HepG2 (cell line): ENCODE data around the gene CAMTA2. TPM values are rescaled to one million over a fixed set of nuclear protein-coding genes. Genes with fewer than 3 reads are reported as not detected.

Experiments
- CCDC6 ChIP-seq: sonication (generic); formaldehyde crosslinking; IDR thresholded peaks from 2 replicates; pipeline ENCODE4 v1.8.1; 2022; ENCODE audit warnings: mild to moderate bottlenecking, missing genetic modification reagents, moderate library complexity
- DMAP1 ChIP-seq: IDR thresholded peaks from 2 replicates; pipeline ENCODE4 v1.6.1; 2016
- DNMT1 ChIP-seq: sonication (generic); formaldehyde crosslinking; IDR thresholded peaks from 2 replicates; pipeline ENCODE4 v1.5.1; 2020; ENCODE audit warnings: mild to moderate bottlenecking, missing genetic modification reagents
- FUBP1 ChIP-seq: sonication (generic); formaldehyde crosslinking; IDR thresholded peaks from 2 replicates; pipeline ENCODE4 v1.5.1; 2020; ENCODE audit warnings: missing genetic modification reagents, mild to moderate bottlenecking, borderline replicate concordance
- HOXD1 ChIP-seq: sonication (generic); formaldehyde crosslinking; IDR thresholded peaks from 2 replicates; pipeline ENCODE4 v1.5.0; 2020; ENCODE audit warnings: missing genetic modification reagents
- KDM6A ChIP-seq: IDR thresholded peaks from 2 replicates; pipeline ENCODE4 v1.6.1; 2016; ENCODE audit warnings: low read depth
- MBNL3 ChIP-seq: fragments of 250-450 bp; sonication (Bioruptor Pico); conservative IDR thresholded peaks from 2 replicates; pipeline ENCODE4 v1.8.0; 2022; ENCODE audit warnings: mild to moderate bottlenecking, inconsistent platforms
- MTF2 ChIP-seq: sonication (generic); formaldehyde crosslinking; IDR thresholded peaks from 2 replicates; pipeline ENCODE4 v1.5.0; 2020; ENCODE audit warnings: missing genetic modification reagents, borderline replicate concordance
- NBN ChIP-seq: fragments of 450-650 bp; conservative IDR thresholded peaks from 2 replicates; pipeline ENCODE4 v1.6.1; 2017
- NCOA2 ChIP-seq: sonication (generic); formaldehyde crosslinking; IDR thresholded peaks from 2 replicates; pipeline ENCODE4 v1.8.0; 2022; ENCODE audit warnings: inconsistent platforms
- NFYC ChIP-seq: IDR thresholded peaks from 2 replicates; pipeline ENCODE4 v1.6.1; 2016; ENCODE audit warnings: missing genetic modification reagents, missing compliant biosample characterization
- RBFOX2 ChIP-seq: fragments of 200-400 bp; formaldehyde crosslinking; IDR thresholded peaks from 2 replicates; pipeline ENCODE4 v1.6.1; 2017; ENCODE audit warnings: low read depth, mild to moderate bottlenecking, low read length
- RBM22 ChIP-seq: fragments of 200-400 bp; formaldehyde crosslinking; optimal IDR thresholded peaks from 2 replicates; pipeline ENCODE3; 2017; ENCODE audit warnings: mild to moderate bottlenecking, low read length, moderate library complexity
- SNRNP70 ChIP-seq: fragments of 200-400 bp; formaldehyde crosslinking; IDR thresholded peaks from 2 replicates; pipeline ENCODE4 v1.6.1; 2017; ENCODE audit warnings: mild to moderate bottlenecking, low read depth, low read length, moderate library complexity
- SUZ12 ChIP-seq: fragments of 150-350 bp; IDR thresholded peaks from 2 replicates; pipeline ENCODE4 v1.6.1; 2014; ENCODE audit warnings: low read depth, low read length
- SYNCRIP ChIP-seq: fragments of 200-400 bp; formaldehyde crosslinking; IDR thresholded peaks from 2 replicates; pipeline ENCODE4 v1.6.1; 2018; ENCODE audit warnings: mild to moderate bottlenecking, low read depth, low read length; ENCODE audit not compliant: insufficient read depth
- THAP11 ChIP-seq: IDR thresholded peaks from 2 replicates; pipeline ENCODE4 v1.6.1; 2016; ENCODE audit warnings: missing biosample characterization, missing genetic modification reagents
- ZIK1 ChIP-seq: sonication (generic); formaldehyde crosslinking; IDR thresholded peaks from 2 replicates; pipeline ENCODE4 v1.5.0; 2020; ENCODE audit warnings: mild to moderate bottlenecking, low read depth, missing genetic modification reagents, borderline replicate concordance
- ZNF317 ChIP-seq: sonication (generic); formaldehyde crosslinking; IDR thresholded peaks from 2 replicates; pipeline ENCODE4 v1.5.0; 2020; ENCODE audit warnings: mild to moderate bottlenecking, missing genetic modification reagents
- ZNF367 ChIP-seq: sonication (generic); formaldehyde crosslinking; IDR thresholded peaks from 2 replicates; pipeline ENCODE4 v1.4.0; 2020; ENCODE audit warnings: missing genetic modification reagents, borderline replicate concordance
- ZNF430 ChIP-seq: sonication (generic); formaldehyde crosslinking; IDR thresholded peaks from 2 replicates; pipeline ENCODE4 v1.9.0; 2021; ENCODE audit warnings: mild to moderate bottlenecking, missing genetic modification reagents
- ZNF484 ChIP-seq: sonication (generic); formaldehyde crosslinking; IDR thresholded peaks from 2 replicates; pipeline ENCODE4 v1.5.1; 2020; ENCODE audit warnings: mild to moderate bottlenecking, low read depth, missing genetic modification reagents, borderline replicate concordance
- ZNF619 ChIP-seq: sonication (generic); formaldehyde crosslinking; IDR thresholded peaks from 2 replicates; pipeline ENCODE4 v1.4.0; 2020; ENCODE audit warnings: mild to moderate bottlenecking, missing genetic modification reagents
- ZNF713 ChIP-seq: sonication (generic); formaldehyde crosslinking; IDR thresholded peaks from 2 replicates; pipeline ENCODE4 v1.4.0; 2020; ENCODE audit warnings: mild to moderate bottlenecking, missing genetic modification reagents
- ZNF841 ChIP-seq: sonication (generic); formaldehyde crosslinking; IDR thresholded peaks from 2 replicates; pipeline ENCODE4 v1.8.1; 2023; ENCODE audit warnings: missing genetic modification reagents, borderline replicate concordance
- ZSCAN30 ChIP-seq: sonication (generic); formaldehyde crosslinking; IDR thresholded peaks from 2 replicates; pipeline ENCODE4 v1.5.0; 2020; ENCODE audit warnings: mild to moderate bottlenecking, missing genetic modification reagents
- polyA plus RNA-seq, 8 experiments: library from polyadenylated mRNA; depleted of rRNA in 3 of 8; stranded (reverse) in 7 of 8; unstranded in 1 of 8; fragments of >200 nt; fragmentation: Illumina TruSeq in 4 of 8; extraction: Trizol in 4 of 8; gene quantifications; 2 replicates each; pipeline versions ENCODE4 v1.2.1 to v1.2.3, GENCODE V29; 2011 to 2016; ENCODE audit warnings: low read depth in 4 of 8, missing spikeins in 1 of 8, mixed read lengths in 1 of 8; ENCODE audit not compliant: insufficient read depth in 1 of 8
- total RNA-seq, 5 experiments: library from RNA; depleted of rRNA; stranded (reverse); fragments of >200 nt; fragmentation: Illumina TruSeq; extraction: Trizol; gene quantifications; 2 replicates each; pipeline ENCODE4 v1.2.3, GENCODE V29; 2016; ENCODE audit warnings: low read depth in 1 of 5
- TF ChIP-seq, protein P1 (sequence below): sonication (generic); formaldehyde crosslinking; IDR thresholded peaks from 2 replicates; pipeline ENCODE4 v1.8.0; 2022; ENCODE audit warnings: mild to moderate bottlenecking, missing genetic modification reagents, moderate library complexity
- TF ChIP-seq, protein P2 (sequence below): sonication (generic); formaldehyde crosslinking; IDR thresholded peaks from 2 replicates; pipeline ENCODE4 v1.4.0; 2020; ENCODE audit warnings: missing genetic modification reagents

CAMTA2 gene
- total and polyA plus RNA-seq, 2 of the 13 experiments (the other 11 are each of a cell fraction or from before 2014, with no cell fraction given): 4.1 to 7.1 TPM

DNA sequence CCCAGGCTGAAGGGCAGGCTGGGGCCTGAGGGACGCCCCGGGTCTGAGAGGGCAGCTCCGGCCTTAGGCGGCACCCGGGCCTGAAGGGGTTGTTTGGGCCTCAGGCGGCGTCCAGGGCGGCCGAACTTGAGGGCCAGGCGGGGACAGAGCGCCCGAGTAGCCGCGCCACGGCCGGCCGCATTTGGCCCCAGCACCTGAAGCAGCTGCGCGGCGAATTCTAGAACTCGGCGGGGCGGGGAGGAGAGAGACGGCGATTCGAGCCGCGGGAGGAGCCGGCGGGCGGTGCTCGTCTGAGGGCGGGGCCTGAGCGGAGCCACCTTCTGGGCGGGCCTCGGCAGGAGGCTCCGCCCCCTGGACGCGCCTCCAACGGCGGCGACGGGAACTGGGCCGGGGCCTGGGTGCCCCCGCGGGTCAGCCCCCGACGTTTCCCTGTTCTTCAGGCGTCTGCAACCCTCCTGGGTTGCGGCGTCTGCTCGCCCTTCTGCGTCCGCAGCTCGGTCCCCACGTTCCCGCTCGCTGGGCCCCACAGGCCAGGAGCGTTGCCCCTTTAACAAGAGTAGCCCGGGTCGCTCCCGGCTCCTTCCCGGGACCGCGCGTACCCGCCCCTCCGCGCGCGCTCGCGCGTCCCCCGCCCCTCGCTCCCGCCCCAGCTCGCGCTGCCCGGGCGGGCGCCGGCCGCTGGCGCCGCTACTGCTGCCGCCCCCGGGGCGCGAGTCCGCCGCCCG, 10.0 kb upstream of the CAMTA2 start, which contains the start of the genes INCA1 and KIF1C (continued):
- peak; percentile 75 for TF ChIP-seq RBFOX2
- peak; percentile 11; the same call in 1 of the 2 replicates for TF ChIP-seq NCOA2 (CRISPR knock-in tag)
- TF ChIP-seq ZSCAN30 (CRISPR knock-in tag): no peak
- no peak for TF ChIP-seq FUBP1 (CRISPR knock-in tag)
- TF ChIP-seq ZNF619 (CRISPR knock-in tag): peak; percentile 14; the same call in 1 of the 2 replicates
- TF ChIP-seq KDM6A (CRISPR knock-in tag): no peak
- TF ChIP-seq ZNF367 (CRISPR knock-in tag): no peak; the same call in 1 of the 2 replicates
- TF ChIP-seq MBNL3 (CRISPR knock-in tag): no peak
- TF ChIP-seq ZNF713: no peak
- peak; percentile 46; the same call in 1 of the 2 replicates for TF ChIP-seq THAP11 (CRISPR knock-in tag)
- no peak for TF ChIP-seq ZNF484 (CRISPR knock-in tag)
- TF ChIP-seq NBN: no peak
- no peak for TF ChIP-seq MTF2 (CRISPR knock-in tag)
- no peak; the same call in 1 of the 2 replicates for TF ChIP-seq DMAP1 (CRISPR knock-in tag)
- TF ChIP-seq, protein P1, sequence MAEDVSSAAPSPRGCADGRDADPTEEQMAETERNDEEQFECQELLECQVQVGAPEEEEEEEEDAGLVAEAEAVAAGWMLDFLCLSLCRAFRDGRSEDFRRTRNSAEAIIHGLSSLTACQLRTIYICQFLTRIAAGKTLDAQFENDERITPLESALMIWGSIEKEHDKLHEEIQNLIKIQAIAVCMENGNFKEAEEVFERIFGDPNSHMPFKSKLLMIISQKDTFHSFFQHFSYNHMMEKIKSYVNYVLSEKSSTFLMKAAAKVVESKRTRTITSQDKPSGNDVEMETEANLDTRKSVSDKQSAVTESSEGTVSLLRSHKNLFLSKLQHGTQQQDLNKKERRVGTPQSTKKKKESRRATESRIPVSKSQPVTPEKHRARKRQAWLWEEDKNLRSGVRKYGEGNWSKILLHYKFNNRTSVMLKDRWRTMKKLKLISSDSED (CRISPR knock-in tag): no peak
- no peak for TF ChIP-seq DNMT1 (CRISPR knock-in tag)
- TF ChIP-seq ZNF430 (CRISPR knock-in tag): peak; percentile 54; the same call in 1 of the 2 replicates
- TF ChIP-seq ZNF317: no peak
- no peak for TF ChIP-seq NFYC (CRISPR knock-in tag)
- peak; percentile 46 for TF ChIP-seq RBM22
- TF ChIP-seq SYNCRIP: no peak
- TF ChIP-seq SUZ12: no peak
- TF ChIP-seq HOXD1 (CRISPR knock-in tag): peak; percentile 24; the same call in 1 of the 2 replicates
- TF ChIP-seq, protein P2, sequence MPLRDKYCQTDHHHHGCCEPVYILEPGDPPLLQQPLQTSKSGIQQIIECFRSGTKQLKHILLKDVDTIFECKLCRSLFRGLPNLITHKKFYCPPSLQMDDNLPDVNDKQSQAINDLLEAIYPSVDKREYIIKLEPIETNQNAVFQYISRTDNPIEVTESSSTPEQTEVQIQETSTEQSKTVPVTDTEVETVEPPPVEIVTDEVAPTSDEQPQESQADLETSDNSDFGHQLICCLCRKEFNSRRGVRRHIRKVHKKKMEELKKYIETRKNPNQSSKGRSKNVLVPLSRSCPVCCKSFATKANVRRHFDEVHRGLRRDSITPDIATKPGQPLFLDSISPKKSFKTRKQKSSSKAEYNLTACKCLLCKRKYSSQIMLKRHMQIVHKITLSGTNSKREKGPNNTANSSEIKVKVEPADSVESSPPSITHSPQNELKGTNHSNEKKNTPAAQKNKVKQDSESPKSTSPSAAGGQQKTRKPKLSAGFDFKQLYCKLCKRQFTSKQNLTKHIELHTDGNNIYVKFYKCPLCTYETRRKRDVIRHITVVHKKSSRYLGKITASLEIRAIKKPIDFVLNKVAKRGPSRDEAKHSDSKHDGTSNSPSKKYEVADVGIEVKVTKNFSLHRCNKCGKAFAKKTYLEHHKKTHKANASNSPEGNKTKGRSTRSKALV (CRISPR knock-in tag): 0 out of 2 replicates have a peak, but pooled peaks have one; percentile 33
- no peak for TF ChIP-seq ZIK1 (CRISPR knock-in tag)
- TF ChIP-seq ZNF841 (CRISPR knock-in tag): no peak
- TF ChIP-seq SNRNP70: no peak
- TF ChIP-seq CCDC6 (CRISPR knock-in tag): peak; percentile 76
